ENCODE measurements around the gene OR10H5. TPM values are rescaled to one million over a fixed set of nuclear protein-coding genes. Genes with fewer than 3 reads are reported as not detected.
"Not testable (repeated sequence)": the region's sequence is repeated elsewhere in the genome, so short reads cannot be mapped to it uniquely, and the experiment has no call there.

OR10H5 gene
- total and polyA plus RNA-seq, 7 experiments from 2014 or later = not detected

DNA sequence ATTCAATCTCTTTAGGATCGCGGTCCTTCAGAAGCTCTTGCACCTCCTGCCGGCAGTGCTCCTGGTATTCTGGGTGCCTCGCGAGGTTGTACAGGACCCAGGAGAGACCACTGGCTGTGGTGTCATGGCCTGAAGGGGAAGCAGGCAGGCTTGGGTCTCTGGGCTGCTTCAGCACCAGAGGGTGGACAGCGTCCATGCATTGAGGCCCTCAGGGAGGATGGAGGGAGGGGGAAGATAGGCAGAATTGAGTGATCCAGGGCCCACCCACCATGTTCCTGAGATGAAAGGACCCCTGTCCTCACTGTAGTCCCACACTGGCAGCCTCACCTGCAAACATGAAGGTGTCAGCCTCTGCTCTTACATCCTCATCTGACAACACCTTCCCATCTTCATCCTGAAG, 17.9 kb upstream of the OR10H5 start:
- no peaks in the 10 kb centered on the region for H3K9me3 ChIP-seq (ENCODE audit: control insufficient read depth in 2 of 3, low read length in 3 of 3)
- no peak for ATAC-seq
- no peaks in the 10 kb centered on the region for H3K4me1 ChIP-seq (ENCODE audit: control insufficient read depth in 2 of 2, insufficient read depth in 2 of 2, low read length in 2 of 2)
- Mint-ChIP-seq H3K4me3 (no peak overlapping the region), H3K4me1 (no peaks in the 10 kb centered on the region), H3K9me3 (peaks cover 0 to 8% (median 0%) of the 10 kb centered on the region in 11 donors), H3K27me3 (peaks cover 4 to 55% (median 34%) of the 10 kb centered on the region in 5 donors), H3K27ac (no peak overlapping the region), H3K36me3 (peaks cover 0 to 5% (median 0%) of the 10 kb centered on the region in 5 donors)
- no peak overlapping the region for H3K4me3 ChIP-seq (ENCODE audit: low read length)
- intact Hi-C loops (cut with micrococcal nuclease) = no loop called here
- ChIA-PET POLR2A (no interaction called here), CTCF (no interaction called here)
- H3K27ac ChIP-seq (ENCODE audit: low read depth, low read length) = no peak overlapping the region
- no peaks in the 10 kb centered on the region for H3K27me3 ChIP-seq (ENCODE audit: control insufficient read depth in 2 of 2, insufficient read depth in 2 of 2, low read length in 2 of 2)
- no peaks in the 10 kb centered on the region for H3K36me3 ChIP-seq (ENCODE audit: control insufficient read depth in 2 of 3, insufficient read depth in 3 of 3, low read length in 3 of 3)
- no peak for DNase-seq

DNA sequence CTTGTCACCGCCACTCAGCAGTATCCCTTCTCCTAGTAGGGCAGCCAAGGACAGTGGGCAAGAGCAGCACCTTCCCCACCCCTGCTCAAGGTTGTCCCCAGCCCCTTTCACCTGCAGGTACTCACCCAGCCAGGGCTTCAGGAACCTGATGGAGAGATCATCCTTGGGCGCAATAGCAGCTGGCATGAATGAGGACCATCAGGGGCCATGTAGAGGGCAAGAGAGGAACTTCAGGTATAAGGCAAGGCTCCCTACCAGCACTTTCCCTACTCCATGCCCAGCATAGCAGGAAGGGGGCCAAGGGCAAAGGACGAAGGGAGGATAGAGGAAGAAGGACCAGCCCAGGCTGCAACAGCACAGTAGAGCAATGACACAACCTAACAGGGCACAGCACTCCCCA, 13.3 kb upstream of the OR10H5 start:
- POLR2A ChIA-PET; H3K9me3 Mint-ChIP-seq; H3K4me3 Mint-ChIP-seq; H3K9me3 ChIP-seq (ENCODE audit: control insufficient read depth in 2 of 3, low read length in 3 of 3); DNase-seq; H3K27ac ChIP-seq (ENCODE audit: low read depth, low read length); ATAC-seq; H3K4me3 ChIP-seq (ENCODE audit: low read length); H3K4me1 ChIP-seq (ENCODE audit: control insufficient read depth in 2 of 2, insufficient read depth in 2 of 2, low read length in 2 of 2); H3K36me3 Mint-ChIP-seq; H3K36me3 ChIP-seq (ENCODE audit: control insufficient read depth in 2 of 3, insufficient read depth in 3 of 3, low read length in 3 of 3); intact Hi-C loops (cut with micrococcal nuclease); H3K27me3 ChIP-seq (ENCODE audit: control insufficient read depth in 2 of 2, insufficient read depth in 2 of 2, low read length in 2 of 2); H3K4me1 Mint-ChIP-seq; CTCF ChIA-PET; H3K27ac Mint-ChIP-seq: not testable (repeated sequence)
- H3K27me3 Mint-ChIP-seq = peaks cover 2 to 55% (median 42%) of the 10 kb centered on the region in 5 donors

DNA sequence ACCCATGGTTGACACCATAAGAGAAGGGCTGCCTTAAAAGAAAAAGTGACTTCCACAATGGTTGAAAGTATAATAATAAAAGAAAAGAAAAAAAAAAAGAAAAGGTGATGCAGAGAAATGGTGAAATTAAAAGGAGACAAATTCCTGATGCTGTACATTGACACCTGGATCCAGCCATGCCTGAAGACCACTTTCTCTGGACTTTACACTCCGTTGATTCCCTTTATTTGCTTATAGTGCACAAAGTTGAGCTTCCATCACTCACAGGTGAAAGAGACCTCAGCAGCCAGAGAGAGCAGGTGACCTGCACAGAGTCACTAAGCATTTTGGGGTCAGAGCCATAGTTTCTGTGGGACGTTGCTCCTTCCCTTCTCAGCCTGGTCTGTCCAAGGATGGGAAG, 12.2 kb upstream of the OR10H5 start:
- Mint-ChIP-seq H3K9me3 (peaks cover 0 to 8% (median 0%) of the 10 kb centered on the region in 11 donors), H3K27ac (no peak overlapping the region), H3K36me3 (no peaks in the 10 kb centered on the region), H3K4me3 (no peak overlapping the region), H3K4me1 (peaks cover 0 to 4% (median under 1%) of the 10 kb centered on the region in 7 donors), H3K27me3 (peaks cover 2 to 50% (median 37%) of the 10 kb centered on the region in 5 donors)
- ChIA-PET CTCF (interaction anchor here (1.2 kb wide), 1 partner anchor 34 kb away, joined by 4 read pairs; no protein-coding TSS in a partner anchor), POLR2A (interaction anchor here (0.5 kb wide), 1 partner anchor 13 kb away, joined by 3 read pairs; no protein-coding TSS in a partner anchor)
- no peak overlapping the region for H3K27ac ChIP-seq (ENCODE audit: low read depth, low read length)
- intact Hi-C loops (cut with micrococcal nuclease) = no loop called here
- DNase-seq (no peak), ATAC-seq (no peak)
- H3K9me3 ChIP-seq (ENCODE audit: control insufficient read depth in 2 of 3, low read length in 3 of 3) = no peaks in the 10 kb centered on the region
- H3K27me3 ChIP-seq (ENCODE audit: control insufficient read depth in 2 of 2, insufficient read depth in 2 of 2, low read length in 2 of 2) = no peaks in the 10 kb centered on the region
- no peaks in the 10 kb centered on the region for H3K36me3 ChIP-seq (ENCODE audit: control insufficient read depth in 2 of 3, insufficient read depth in 3 of 3, low read length in 3 of 3)
- H3K4me1 ChIP-seq (ENCODE audit: control insufficient read depth in 2 of 2, insufficient read depth in 2 of 2, low read length in 2 of 2) = no peaks in the 10 kb centered on the region
- no peak overlapping the region for H3K4me3 ChIP-seq (ENCODE audit: low read length)

DNA sequence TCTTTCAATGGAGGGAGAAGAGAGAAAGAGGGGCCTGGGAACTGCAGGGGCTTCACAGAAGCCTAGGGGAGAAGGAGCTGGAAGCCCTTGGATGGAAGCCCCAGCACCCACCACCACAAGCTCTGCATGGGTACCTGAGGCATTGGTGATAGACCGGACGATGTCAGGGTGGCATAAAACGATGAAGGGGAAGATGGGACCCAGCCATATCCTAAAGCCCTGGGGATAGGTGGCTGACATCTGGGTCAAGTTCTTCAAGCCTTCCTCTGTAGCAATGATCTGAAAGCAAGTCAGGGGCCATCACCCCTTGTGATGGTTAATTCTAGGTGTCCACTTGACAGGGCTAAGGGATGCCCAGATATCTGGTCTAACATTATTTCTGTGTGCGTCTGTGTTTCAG, 11.2 kb upstream of the OR10H5 start:
- H3K36me3 Mint-ChIP-seq = no peaks in the 10 kb centered on the region
- ChIA-PET POLR2A (no interaction called here), CTCF (interaction anchor here (1.2 kb wide), 1 partner anchor 33 kb away, joined by 4 read pairs; no protein-coding TSS in a partner anchor)
- H3K4me3 ChIP-seq (ENCODE audit: low read length) = no peak overlapping the region
- H3K4me1 ChIP-seq (ENCODE audit: control insufficient read depth in 2 of 2, insufficient read depth in 2 of 2, low read length in 2 of 2) = no peaks in the 10 kb centered on the region
- no peaks in the 10 kb centered on the region for H3K27me3 ChIP-seq (ENCODE audit: control insufficient read depth in 2 of 2, insufficient read depth in 2 of 2, low read length in 2 of 2)
- DNase-seq (no peak), ATAC-seq (no peak)
- peaks cover 0 to 10% (median 3%) of the 10 kb centered on the region in 7 donors for H3K4me1 Mint-ChIP-seq
- H3K27ac ChIP-seq (ENCODE audit: low read depth, low read length) = no peak overlapping the region
- H3K9me3 ChIP-seq (ENCODE audit: control insufficient read depth in 2 of 3, low read length in 3 of 3) = no peaks in the 10 kb centered on the region
- intact Hi-C loops (cut with micrococcal nuclease) = no loop called here
- no peak overlapping the region for H3K27ac Mint-ChIP-seq
- H3K27me3 Mint-ChIP-seq = peaks cover 2 to 48% (median 30%) of the 10 kb centered on the region in 5 donors
- H3K4me3 Mint-ChIP-seq = no peak overlapping the region
- H3K36me3 ChIP-seq (ENCODE audit: control insufficient read depth in 2 of 3, insufficient read depth in 3 of 3, low read length in 3 of 3) = no peaks in the 10 kb centered on the region
- peaks cover 0 to 7% (median 0%) of the 10 kb centered on the region in 11 donors for H3K9me3 Mint-ChIP-seq

GRCh38 chr19:15776991-15777970, 10.2 kb upstream of the OR10H5 start:
- H3K9me3 Mint-ChIP-seq = peaks cover 0 to 4% (median 0%) of the 10 kb centered on the region in 11 donors
- peaks cover 2 to 44% (median 21%) of the 10 kb centered on the region in 5 donors for H3K27me3 Mint-ChIP-seq
- no peaks in the 10 kb centered on the region for H3K36me3 Mint-ChIP-seq
- H3K27ac ChIP-seq (ENCODE audit: low read depth, low read length) = no peak overlapping the region
- no peaks in the 10 kb centered on the region for H3K36me3 ChIP-seq (ENCODE audit: control insufficient read depth in 2 of 3, insufficient read depth in 3 of 3, low read length in 3 of 3)
- H3K4me1 Mint-ChIP-seq = peaks cover 0 to 10% (median 3%) of the 10 kb centered on the region in 7 donors
- ChIA-PET CTCF (no interaction called here), POLR2A (no interaction called here)
- intact Hi-C loops (cut with micrococcal nuclease) = no loop called here
- H3K4me3 Mint-ChIP-seq = no peak overlapping the region
- H3K4me3 ChIP-seq (ENCODE audit: low read length) = no peak overlapping the region
- no peaks in the 10 kb centered on the region for H3K4me1 ChIP-seq (ENCODE audit: control insufficient read depth in 2 of 2, insufficient read depth in 2 of 2, low read length in 2 of 2)
- H3K9me3 ChIP-seq (ENCODE audit: control insufficient read depth in 2 of 3, low read length in 3 of 3) = no peaks in the 10 kb centered on the region
- no peak for ATAC-seq
- no peak for DNase-seq
- H3K27ac Mint-ChIP-seq = peak overlapping the region in 1 of 9 donors; percentile 47
- no peaks in the 10 kb centered on the region for H3K27me3 ChIP-seq (ENCODE audit: control insufficient read depth in 2 of 2, insufficient read depth in 2 of 2, low read length in 2 of 2)

GRCh38 chr19:15779756-15780476, 7.5 kb upstream of the OR10H5 start:
- H3K27ac Mint-ChIP-seq = no peak overlapping the region
- H3K36me3 Mint-ChIP-seq = no peaks in the 10 kb centered on the region
- H3K4me1 Mint-ChIP-seq = peaks cover 0 to 12% (median 3%) of the 10 kb centered on the region in 7 donors
- H3K9me3 Mint-ChIP-seq = peaks cover 0 to under 1% (median 0%) of the 10 kb centered on the region in 11 donors
- DNase-seq (no peak), ATAC-seq (no peak)
- ChIA-PET POLR2A (interaction anchor here (1.4 kb wide), 1 partner anchor 57 kb away, joined by 4 read pairs; no protein-coding TSS in a partner anchor), CTCF (no interaction called here)
- intact Hi-C loops (cut with micrococcal nuclease) = no loop called here
- no peak overlapping the region for H3K27ac ChIP-seq (ENCODE audit: low read depth, low read length)
- H3K4me1 ChIP-seq (ENCODE audit: control insufficient read depth in 2 of 2, insufficient read depth in 2 of 2, low read length in 2 of 2) = no peaks in the 10 kb centered on the region
- H3K36me3 ChIP-seq (ENCODE audit: control insufficient read depth in 2 of 3, insufficient read depth in 3 of 3, low read length in 3 of 3) = no peaks in the 10 kb centered on the region
- no peaks in the 10 kb centered on the region for H3K27me3 ChIP-seq (ENCODE audit: control insufficient read depth in 2 of 2, insufficient read depth in 2 of 2, low read length in 2 of 2)
- H3K27me3 Mint-ChIP-seq = peaks cover 2 to 19% (median 13%) of the 10 kb centered on the region in 5 donors
- H3K9me3 ChIP-seq (ENCODE audit: control insufficient read depth in 2 of 3, low read length in 3 of 3) = no peaks in the 10 kb centered on the region
- H3K4me3 Mint-ChIP-seq = no peak overlapping the region
- H3K4me3 ChIP-seq (ENCODE audit: low read length) = no peak overlapping the region
